HepG2 (cell line): ENCODE measurements around the gene OR6S1. TPM values are rescaled to one million over a fixed set of nuclear protein-coding genes. Genes with fewer than 3 reads are reported as not detected.

Source experiments
- ATF2 ChIP-seq: sonication (generic); formaldehyde crosslinking; IDR thresholded peaks from 2 replicates; pipeline ENCODE4 v1.4.0; 2020; ENCODE audit warnings: missing genetic modification reagents
- FLYWCH1 ChIP-seq: sonication (generic); formaldehyde crosslinking; IDR thresholded peaks from 2 replicates; pipeline ENCODE4 v1.8.1; 2023; ENCODE audit warnings: mild to moderate bottlenecking, missing genetic modification reagents
- HIC2 ChIP-seq: sonication (generic); formaldehyde crosslinking; IDR thresholded peaks from 2 replicates; pipeline ENCODE4 v1.9.0; 2022; ENCODE audit warnings: low read depth, missing genetic modification reagents
- IKZF4 ChIP-seq: sonication (generic); formaldehyde crosslinking; IDR thresholded peaks from 2 replicates; pipeline ENCODE4 v1.5.1; 2020; ENCODE audit warnings: borderline replicate concordance, mild to moderate bottlenecking, low read depth, missing genetic modification reagents; ENCODE audit errors: not compliant biosample characterization
- KAT7 ChIP-seq: IDR thresholded peaks from 2 replicates; pipeline ENCODE4 v1.6.1; 2018; ENCODE audit warnings: borderline replicate concordance, missing compliant biosample characterization
- LCORL ChIP-seq, 2 experiments: fragments of 450-650 bp in 1 of 2; sonication (generic) in 1 of 2; formaldehyde crosslinking in 1 of 2; IDR thresholded peaks; 2 replicates each; pipeline versions ENCODE4 v1.5.0 to v1.6.1; 2017 to 2020; ENCODE audit warnings: antibody characterized with exemption in 1 of 2, missing genetic modification reagents in 1 of 2
- MEIS1 ChIP-seq: sonication (generic); formaldehyde crosslinking; IDR thresholded peaks from 2 replicates; pipeline ENCODE4 v1.9.0; 2021; ENCODE audit warnings: mild to moderate bottlenecking, missing genetic modification reagents, moderate library complexity, borderline replicate concordance
- NR2C2 ChIP-seq: sonication (generic); formaldehyde crosslinking; IDR thresholded peaks from 2 replicates; pipeline ENCODE4 v1.4.0; 2020; ENCODE audit warnings: missing genetic modification reagents, mild to moderate bottlenecking, moderate library complexity, borderline replicate concordance
- PAWR ChIP-seq: sonication (generic); formaldehyde crosslinking; IDR thresholded peaks from 2 replicates; pipeline ENCODE4 v1.4.0; 2020; ENCODE audit warnings: missing genetic modification reagents, mild to moderate bottlenecking, borderline replicate concordance
- PAX8 ChIP-seq: sonication (generic); formaldehyde crosslinking; IDR thresholded peaks from 2 replicates; pipeline ENCODE4 v1.8.0; 2022; ENCODE audit warnings: mild to moderate bottlenecking, missing genetic modification reagents, borderline replicate concordance
- RCOR2 ChIP-seq: IDR thresholded peaks from 2 replicates; pipeline ENCODE4 v1.6.1; 2016; ENCODE audit warnings: missing biosample characterization, missing genetic modification reagents
- RXRB ChIP-seq: IDR thresholded peaks from 2 replicates; pipeline ENCODE4 v1.6.1; 2016; ENCODE audit warnings: borderline replicate concordance, missing genetic modification reagents, missing compliant biosample characterization
- TAF15 ChIP-seq: fragments of 200-400 bp; formaldehyde crosslinking; IDR thresholded peaks from one replicate; pipeline ENCODE4 v1.6.1; 2018; ENCODE audit warnings: mild to moderate bottlenecking, low read depth, low read length; ENCODE audit not compliant: poor library complexity, severe bottlenecking
- ZBTB49 ChIP-seq: sonication (generic); formaldehyde crosslinking; IDR thresholded peaks from 2 replicates; pipeline ENCODE4 v1.4.0; 2020; ENCODE audit warnings: missing genetic modification reagents, borderline replicate concordance
- ZBTB7B ChIP-seq: sonication (generic); formaldehyde crosslinking; IDR thresholded peaks from 2 replicates; pipeline ENCODE4 v1.4.0; 2020; ENCODE audit warnings: missing genetic modification reagents
- ZNF136 ChIP-seq: sonication (generic); formaldehyde crosslinking; IDR thresholded peaks from 2 replicates; pipeline ENCODE4 v1.8.1; 2022; ENCODE audit warnings: low read depth, mild to moderate bottlenecking, moderate library complexity, missing genetic modification reagents
- ZNF282 ChIP-seq: fragments of 450-650 bp; IDR thresholded peaks from 2 replicates; pipeline ENCODE4 v1.6.1; 2018; ENCODE audit not compliant: partially characterized antibody
- ZNF331 ChIP-seq: sonication (generic); formaldehyde crosslinking; IDR thresholded peaks from 2 replicates; pipeline ENCODE4 v1.4.0; 2020; ENCODE audit warnings: missing genetic modification reagents
- ZNF446 ChIP-seq: sonication (generic); formaldehyde crosslinking; IDR thresholded peaks from 2 replicates; pipeline ENCODE4 v1.5.0; 2020; ENCODE audit warnings: mild to moderate bottlenecking, missing genetic modification reagents
- ZNF496 ChIP-seq: sonication (generic); formaldehyde crosslinking; IDR thresholded peaks from 2 replicates; pipeline ENCODE4 v1.8.1; 2023; ENCODE audit warnings: mild to moderate bottlenecking, moderate library complexity, missing genetic modification reagents; ENCODE audit not compliant: insufficient replicate concordance
- ZNF615 ChIP-seq: sonication (generic); formaldehyde crosslinking; IDR thresholded peaks from 2 replicates; pipeline ENCODE4 v1.5.0; 2020; ENCODE audit warnings: mild to moderate bottlenecking, missing genetic modification reagents, borderline replicate concordance
- ZNF629 ChIP-seq: sonication (generic); formaldehyde crosslinking; conservative IDR thresholded peaks from 2 replicates; pipeline ENCODE4 v1.5.0; 2020; ENCODE audit warnings: missing genetic modification reagents
- ZNF775 ChIP-seq: sonication (generic); formaldehyde crosslinking; IDR thresholded peaks from 2 replicates; pipeline ENCODE4 v1.4.0; 2020; ENCODE audit warnings: missing genetic modification reagents, mild to moderate bottlenecking, moderate library complexity, borderline replicate concordance
- polyA plus RNA-seq, 8 experiments: library from polyadenylated mRNA; depleted of rRNA in 3 of 8; stranded (reverse) in 7 of 8; unstranded in 1 of 8; fragments of >200 nt; fragmentation: Illumina TruSeq in 4 of 8; extraction: Trizol in 4 of 8; gene quantifications; 2 replicates each; pipeline versions ENCODE4 v1.2.1 to v1.2.3, GENCODE V29; 2011 to 2016; ENCODE audit warnings: low read depth in 4 of 8, missing spikeins in 1 of 8, mixed read lengths in 1 of 8; ENCODE audit not compliant: insufficient read depth in 1 of 8
- total RNA-seq, 5 experiments: library from RNA; depleted of rRNA; stranded (reverse); fragments of >200 nt; fragmentation: Illumina TruSeq; extraction: Trizol; gene quantifications; 2 replicates each; pipeline ENCODE4 v1.2.3, GENCODE V29; 2016; ENCODE audit warnings: low read depth in 1 of 5

OR6S1 gene
- total and polyA plus RNA-seq, 2 of the 13 experiments (the other 11 are each of a cell fraction or from before 2014, with no cell fraction given): 0.09 TPM; not detected in 1

- TF ChIP-seq IKZF4 (CRISPR knock-in tag): no peak
- TF ChIP-seq ZNF775 (CRISPR knock-in tag): no peak
- TF ChIP-seq FLYWCH1: 0 out of 2 replicates have a peak, but pooled peaks have one; percentile 11
- no peak for TF ChIP-seq NR2C2
- peak; percentile 54; the same call in 1 of the 2 replicates for TF ChIP-seq ZNF629
- TF ChIP-seq HIC2 (CRISPR knock-in tag): no peak
- no peak for TF ChIP-seq ZNF282
- TF ChIP-seq ZNF136 (CRISPR knock-in tag): no peak
- no peak for TF ChIP-seq TAF15
- TF ChIP-seq ZNF496 (CRISPR knock-in tag): no peak
- no peak for TF ChIP-seq PAX8 (CRISPR knock-in tag)
- TF ChIP-seq LCORL (IDR thresholded peaks at IDR 0.05): no peak
- no peak; the same call in 1 of the 2 replicates for TF ChIP-seq LCORL (CRISPR knock-in tag; IDR thresholded peaks at IDR 0.05)
- TF ChIP-seq RCOR2 (CRISPR knock-in tag): peak; percentile 59
- TF ChIP-seq ZNF615 (CRISPR knock-in tag): no peak
- no peak for TF ChIP-seq MEIS1 (CRISPR knock-in tag)
- TF ChIP-seq ZBTB49: no peak
- TF ChIP-seq PAWR (CRISPR knock-in tag): no peak
- peak; percentile 19; the same call in 1 of the 2 replicates for TF ChIP-seq ATF2 (CRISPR knock-in tag)
- no peak; the same call in 1 of the 2 replicates for TF ChIP-seq ZBTB7B (CRISPR knock-in tag)
- TF ChIP-seq ZNF446 (CRISPR knock-in tag): no peak
- TF ChIP-seq KAT7 (CRISPR knock-in tag): no peak
- peak; percentile 37; the same call in 1 of the 2 replicates for TF ChIP-seq RXRB
- peak; percentile 66; the same call in 1 of the 2 replicates for TF ChIP-seq ZNF331
These were observed 10.2 kb downstream of the OR6S1 start (continued) for GRCh38 chr14:20631023-20631879.
